ENCODE data around the gene PYHIN1.

PYHIN1 gene

DNA sequence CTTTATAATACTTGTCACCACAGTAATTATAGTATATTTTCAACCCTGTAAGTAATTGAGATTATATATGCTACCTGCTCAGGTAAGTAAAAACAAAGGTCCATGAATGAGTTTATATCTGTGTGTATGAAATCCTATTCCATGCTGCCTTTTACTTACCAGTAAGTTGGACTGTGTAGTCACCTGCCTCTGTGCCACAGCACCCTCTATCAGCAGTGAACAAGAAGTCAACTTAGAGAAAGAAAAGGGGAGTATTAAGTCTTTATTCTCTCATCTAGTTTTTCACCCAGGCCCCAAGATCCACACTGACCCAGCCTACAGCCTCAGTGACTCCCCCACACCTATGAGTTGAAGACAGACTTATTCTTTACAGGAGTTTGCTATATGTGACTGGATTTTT, 41.5 kb downstream of the PYHIN1 start:
- peak; percentile 23; the same call in 1 of the 2 replicates for TF ChIP-seq CTCF (IDR thresholded peaks at IDR 0.05; ENCODE audit: borderline replicate concordance, insufficient read depth, low read depth, low read length)
- no peak overlapping the region for H3K4me3 ChIP-seq (ENCODE audit: low read depth, low read length)

DNA sequence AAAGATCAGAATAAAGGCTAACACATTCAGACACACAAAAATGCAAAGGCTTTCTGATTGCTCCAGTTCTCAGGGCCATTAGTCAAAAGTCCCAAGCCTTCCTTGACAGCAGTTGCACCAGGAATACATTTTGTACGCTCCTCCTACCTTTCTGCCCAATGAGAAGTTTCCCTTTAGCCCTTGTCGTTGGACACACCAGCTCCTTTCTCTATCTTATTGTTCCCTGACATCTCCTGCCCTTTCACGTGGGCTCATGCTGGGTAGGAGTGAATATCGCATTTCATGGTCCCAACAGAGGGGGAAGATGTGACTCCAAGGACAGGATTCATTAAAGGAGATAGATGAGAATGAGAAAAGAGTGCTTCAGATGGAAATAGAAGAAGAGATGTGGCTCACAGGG, 44.9 kb downstream of the PYHIN1 start:
- no peak overlapping the region for H3K4me3 ChIP-seq (ENCODE audit: low read depth, low read length)
- no peak for TF ChIP-seq CTCF (IDR thresholded peaks at IDR 0.05; ENCODE audit: borderline replicate concordance, insufficient read depth, low read depth, low read length)

- no peak overlapping the region for H3K4me3 ChIP-seq (ENCODE audit: low read depth, low read length)
- no peak for TF ChIP-seq CTCF (IDR thresholded peaks at IDR 0.05; ENCODE audit: borderline replicate concordance, insufficient read depth, low read depth, low read length)
These were observed 47.4 kb downstream of the PYHIN1 start for GRCh38 chr1:158978730-158979129.

GRCh38 chr1:158979229-158979628, 47.9 kb downstream of the PYHIN1 start:
- TF ChIP-seq CTCF (IDR thresholded peaks at IDR 0.05; ENCODE audit: borderline replicate concordance, insufficient read depth, low read depth, low read length): no peak

GRCh38 chr1:158983235-158983634, 51.9 kb downstream of the PYHIN1 start:
- TF ChIP-seq CTCF (IDR thresholded peaks at IDR 0.05; ENCODE audit: borderline replicate concordance, insufficient read depth, low read depth, low read length): no peak
- no peak overlapping the region for H3K4me3 ChIP-seq (ENCODE audit: low read depth, low read length)

More at GRCh38 chr1:158979229-158979628, 47.9 kb downstream of the PYHIN1 start:
- H3K4me3 ChIP-seq (ENCODE audit: low read depth, low read length): no peak overlapping the region

DNA sequence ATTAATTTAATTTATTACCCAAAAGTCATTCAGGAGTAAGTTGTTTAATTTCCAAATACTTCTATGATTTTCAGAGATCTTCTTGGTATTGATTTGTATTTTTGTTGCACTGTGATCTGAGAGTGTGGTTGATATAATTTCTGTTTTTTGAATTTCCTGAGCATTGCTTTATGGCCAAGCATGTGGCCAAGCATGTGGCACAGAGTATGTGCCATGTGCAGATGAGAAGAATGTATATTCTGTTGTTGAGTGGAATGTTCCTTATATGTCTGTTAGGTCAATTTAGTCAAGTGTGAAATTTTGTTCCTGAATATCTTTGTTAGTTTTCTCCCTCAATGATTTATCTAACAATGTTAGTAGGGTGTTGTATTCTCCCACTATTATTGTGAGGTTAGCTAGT, 53.0 kb downstream of the PYHIN1 start:
- H3K4me3 ChIP-seq (ENCODE audit: low read depth, low read length): no peak overlapping the region
- TF ChIP-seq CTCF (IDR thresholded peaks at IDR 0.05; ENCODE audit: borderline replicate concordance, insufficient read depth, low read depth, low read length): no peak

DNA sequence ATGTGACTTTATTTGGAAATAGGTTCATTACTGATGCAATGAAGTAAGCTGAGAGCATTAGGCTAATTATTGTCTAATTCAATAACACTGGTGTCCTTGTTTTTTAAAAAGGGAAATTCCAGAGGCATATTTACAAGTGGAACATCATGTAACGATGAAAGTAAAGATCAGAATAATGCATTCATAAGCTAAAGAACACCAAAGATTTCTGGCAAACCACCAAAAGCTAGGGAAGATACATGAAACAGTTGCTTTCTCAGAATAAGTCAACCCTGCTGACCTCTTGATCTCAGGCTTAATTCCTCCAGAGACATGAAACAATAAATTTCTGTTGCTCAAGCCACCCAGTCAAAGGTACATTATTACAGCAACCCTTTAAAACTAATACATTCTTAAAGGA, 58.1 kb downstream of the PYHIN1 start:
- H3K4me3 ChIP-seq (ENCODE audit: low read depth, low read length): no peak overlapping the region
- no peak for TF ChIP-seq CTCF (IDR thresholded peaks at IDR 0.05; ENCODE audit: borderline replicate concordance, insufficient read depth, low read depth, low read length)
